ENCODE measurements around the gene RMP24.

The RMP24 gene

GRCh38 chr18:35968278-35968880, 4.1 kb upstream of the RMP24 start (continued):
- TF ChIP-seq STAT1 (IDR thresholded peaks at IDR 0.05; ENCODE audit: unreplicated experiment): no peak
- TF ChIP-seq ZNF114 (CRISPR knock-in tag; IDR thresholded peaks at IDR 0.05): no peak
- no peak for TF ChIP-seq POLR2AphosphoS5 (IDR thresholded peaks at IDR 0.05; ENCODE audit: low read depth)
- no peak for TF ChIP-seq CREB1 (CRISPR knock-in tag; IDR thresholded peaks at IDR 0.05; ENCODE audit: low read depth)

GRCh38 chr18:35969676-35970075, 2.8 kb upstream of the RMP24 start:
- no peak overlapping the region for H3K27ac Mint-ChIP-seq
- H3K36me3 Mint-ChIP-seq (ENCODE audit: low read depth): peaks cover 22% of the 10 kb centered on the region
- peaks cover 7% of the 10 kb centered on the region for H3K27me3 Mint-ChIP-seq (ENCODE audit: insufficient read depth, low read depth, poor library complexity)
- Histone ChIP-seq H3K36me3 (ENCODE audit: insufficient read depth) (peaks cover 5% of the 10 kb centered on the region; the same call in 1 of the 2 replicates), H4K20me1 (replicated peaks; ENCODE audit: insufficient read depth) (peaks cover 5% of the 10 kb centered on the region; the same call in 1 of the 2 replicates), H3F3A (replicated peaks; ENCODE audit: low read depth) (peaks cover 9% of the 10 kb centered on the region; the same call in 1 of the 2 replicates), H3K27ac (ENCODE audit: low read depth) (no peak overlapping the region), H3K27me3 (ENCODE audit: insufficient read depth) (no peaks in the 10 kb centered on the region), H3K79me2 (replicated peaks; ENCODE audit: insufficient read depth) (peaks cover 18% of the 10 kb centered on the region), H3K9me2 (ENCODE audit: insufficient read depth) (no peaks in the 10 kb centered on the region), H3K4me2 (no peak overlapping the region), H3K4me3 (no peak overlapping the region), H3K4me1 (ENCODE audit: insufficient read depth) (peaks cover 14% of the 10 kb centered on the region), H2AFZ (no peak overlapping the region)
- TF ChIP-seq EZH2phosphoT487 (IDR thresholded peaks at IDR 0.05; ENCODE audit: unreplicated experiment) (no peak), ZNF331 (CRISPR knock-in tag; IDR thresholded peaks at IDR 0.05; ENCODE audit: low read depth) (no peak), ZNF462 (CRISPR knock-in tag; IDR thresholded peaks at IDR 0.05) (no peak), CTCF (conservative IDR thresholded peaks at IDR 0.05; ENCODE audit: low read depth in 2 of 2) (no peak)
- ATAC-seq: no peak
- H3K4me1 Mint-ChIP-seq: peaks cover 18% of the 10 kb centered on the region
- H3K4me3 Mint-ChIP-seq: no peak overlapping the region
- H3K9me3 Mint-ChIP-seq: peaks cover 9% of the 10 kb centered on the region; the same call in 1 of the 3 replicates
- DNase-seq (ENCODE audit: low spot score): no peak

Data from GM23338 (cell line).